Inflammatory macrophage treated with lipopolysaccharide for 4 hours (primary cell): ENCODE data around the gene MTIF2.
"Not testable (repeated sequence)": the region's sequence is repeated elsewhere in the genome, so short reads cannot be mapped to it uniquely, and the experiment has no call there.

Source experiments
- DNase-seq: peaks from one replicate; pipeline ENCODE4 v3.0.0-alpha.2; 2020

Gene MTIF2

DNA sequence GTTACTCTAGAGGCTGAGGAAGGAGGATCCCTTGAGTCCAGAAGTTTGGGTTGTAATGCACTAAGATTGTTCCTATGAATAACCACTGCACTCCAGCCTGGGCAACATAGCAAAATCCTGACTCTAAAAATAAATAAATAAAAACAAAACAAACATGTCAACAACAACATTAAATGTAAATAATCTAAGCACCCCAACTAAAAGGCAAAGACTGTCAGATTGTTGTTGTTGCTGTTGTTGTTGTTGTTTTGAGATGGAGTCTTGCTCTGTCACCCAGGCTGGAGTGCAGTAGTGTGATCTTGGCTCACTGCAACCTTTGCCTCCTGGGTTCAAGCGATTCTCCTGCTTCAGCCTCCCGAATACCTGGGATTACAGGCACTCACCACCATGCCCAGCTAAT is 77.1 kb downstream of the MTIF2 start:
- DNase-seq = not testable (repeated sequence)

DNA sequence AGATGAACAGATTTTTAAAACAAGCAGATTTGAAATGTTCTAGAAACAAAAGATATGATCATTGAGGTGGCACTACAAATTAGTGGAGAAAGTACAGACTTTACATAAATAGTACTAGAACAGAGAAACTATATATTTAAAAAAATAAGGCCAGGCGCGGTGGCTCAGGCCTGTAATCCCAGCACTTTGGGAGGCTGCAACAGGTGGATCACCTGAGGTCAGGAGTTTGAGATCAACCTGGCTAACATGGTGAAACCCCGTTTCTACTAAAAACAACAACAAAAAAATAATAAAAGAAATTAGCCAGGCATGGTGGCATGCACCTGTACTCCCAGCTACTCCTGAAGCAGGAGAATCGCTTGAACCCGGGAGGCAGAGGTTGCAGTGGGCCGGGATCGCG is 82.2 kb downstream of the MTIF2 start:
- not testable (repeated sequence) for DNase-seq
